Ovary (tissue), 3 donors: ENCODE results near the gene RSAD2.

Experiments
- CTCF ChIP-seq, 3 donors: fragments of 450-650 bp in 2 of 3; fragments of 200-600 bp in 1 of 3; IDR thresholded peaks; one replicate each; pipeline versions ENCODE4 v1.5.1 to v1.8.0; 2016 to 2022; ENCODE audit warnings: antibody characterized with exemption in 3 of 3, mild to moderate bottlenecking in 1 of 3
- EP300 ChIP-seq: sonication (generic); formaldehyde crosslinking; IDR thresholded peaks from one replicate; pipeline ENCODE4 v1.6.1; 2017; ENCODE audit warnings: antibody characterized with exemption
- POLR2A ChIP-seq: fragments of 450-650 bp; IDR thresholded peaks from one replicate; pipeline ENCODE4 v1.6.1; 2017; ENCODE audit warnings: antibody characterized with exemption, mild to moderate bottlenecking, moderate library complexity
- donor health status: DM: no; HTN: no; CAD: no.

DNA sequence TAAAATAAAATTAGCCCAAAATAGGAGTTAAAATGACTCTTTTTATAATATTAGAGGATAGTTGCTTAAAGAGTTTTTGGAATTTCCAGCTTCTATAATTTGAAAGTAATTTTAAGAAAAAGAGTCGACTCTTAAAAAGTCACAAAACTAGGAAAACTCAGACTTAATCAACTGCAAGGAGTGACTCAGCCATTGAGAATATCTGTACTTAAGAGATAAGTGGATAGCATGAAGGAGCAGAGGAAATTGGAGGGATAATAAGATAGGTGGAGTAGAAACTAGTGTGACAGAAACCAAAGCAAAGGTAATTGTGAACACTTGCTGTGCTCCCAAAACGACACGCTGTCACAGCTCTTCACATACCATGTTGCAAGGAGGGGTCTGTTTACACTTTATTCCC lies 8.4 kb downstream of the RSAD2 start:
- TF ChIP-seq CTCF (IDR thresholded peaks at IDR 0.05), result no peak
- no peak for TF ChIP-seq POLR2A
- no peak for TF ChIP-seq EP300
